ENCODE results near the gene MGAT4C.
"Not testable (repeated sequence)": the region's sequence is repeated elsewhere in the genome, so short reads cannot be mapped to it uniquely, and the experiment has no call there.

Gene MGAT4C

DNA sequence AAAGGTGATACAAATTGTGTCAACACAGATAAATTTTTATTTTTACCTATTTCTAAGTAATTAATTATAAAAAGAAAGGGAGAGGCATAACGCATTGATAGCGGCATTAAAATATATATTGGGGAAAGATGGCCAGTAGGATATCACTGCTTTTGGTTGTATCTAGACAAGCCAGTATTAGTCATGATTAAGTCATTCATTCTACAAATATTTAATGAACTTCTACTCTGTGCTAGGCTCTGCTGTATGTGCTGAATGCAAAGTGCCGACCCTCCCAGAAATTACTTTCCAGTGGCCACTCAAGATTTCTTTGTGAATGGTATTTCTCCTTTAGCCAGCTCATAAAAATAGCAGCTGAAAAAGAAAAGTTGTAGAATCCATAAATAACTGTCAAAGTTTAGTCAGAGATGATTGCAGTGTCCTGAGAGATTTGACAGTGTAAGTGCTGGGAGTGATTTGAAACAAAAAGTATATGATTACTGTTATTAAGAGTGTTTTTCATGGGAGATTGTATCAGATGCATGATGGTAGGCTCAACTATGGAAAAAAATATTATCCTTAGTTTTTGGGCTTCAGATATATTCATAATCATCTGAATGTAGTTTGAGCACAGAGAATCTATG lies 133.2 kb downstream of the MGAT4C start:
- no peak for DNase-seq

- DNase-seq, result no peak
These were observed 138.0 kb downstream of the MGAT4C start for GRCh38 chr12:86118161-86118560.

- no peak for DNase-seq
These were observed 138.5 kb downstream of the MGAT4C start for GRCh38 chr12:86117711-86118110.

DNA sequence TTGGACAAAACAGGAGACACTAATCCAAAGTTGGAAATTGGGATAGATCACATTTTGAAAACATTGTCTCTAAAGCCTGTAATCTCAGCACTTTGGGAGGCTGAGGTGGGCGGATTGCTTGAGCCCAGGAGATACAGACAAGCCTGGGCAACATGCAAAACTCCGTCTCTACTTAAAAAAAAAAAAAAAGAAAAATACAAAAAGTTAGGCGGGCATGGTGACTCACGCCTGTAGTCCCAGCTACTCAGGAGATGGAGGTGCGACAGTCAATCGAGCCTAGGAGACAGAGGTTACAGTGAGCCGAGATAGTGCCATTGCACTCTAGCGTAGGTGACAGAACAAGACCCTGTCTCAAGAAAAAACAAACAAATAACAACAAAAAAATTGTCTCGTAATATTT lies 152.1 kb downstream of the MGAT4C start:
- DNase-seq, result no peak

DNA sequence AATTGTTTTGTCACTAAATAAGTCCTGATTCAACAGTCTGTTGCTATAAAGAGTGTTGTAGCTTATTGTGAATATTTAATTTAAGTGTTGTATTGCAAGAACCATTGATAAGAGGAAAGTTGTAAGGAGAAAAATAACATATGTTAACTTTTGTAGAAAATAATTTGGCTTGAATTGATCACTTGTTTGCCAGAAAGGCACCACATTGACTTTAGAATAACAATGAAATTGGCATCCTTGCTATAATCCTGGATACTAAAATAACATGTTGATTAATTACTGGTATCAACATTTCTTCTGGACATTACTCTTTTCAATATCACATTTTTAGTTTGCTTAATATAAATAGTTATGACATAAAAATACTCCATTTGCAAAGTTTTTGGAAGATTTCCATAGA lies 159.0 kb downstream of the MGAT4C start:
- no peak for DNase-seq

- no peak for DNase-seq
These were observed 164.5 kb downstream of the MGAT4C start for GRCh38 chr12:86091681-86092080.

- no peak for DNase-seq
These were observed 174.3 kb downstream of the MGAT4C start for GRCh38 chr12:86081843-86082242.

- not testable (repeated sequence) for DNase-seq
These were observed 197.1 kb downstream of the MGAT4C start for GRCh38 chr12:86059052-86059451.

GRCh38 chr12:86057092-86057845 lies 198.9 kb downstream of the MGAT4C start:
- no peak for DNase-seq

DNA sequence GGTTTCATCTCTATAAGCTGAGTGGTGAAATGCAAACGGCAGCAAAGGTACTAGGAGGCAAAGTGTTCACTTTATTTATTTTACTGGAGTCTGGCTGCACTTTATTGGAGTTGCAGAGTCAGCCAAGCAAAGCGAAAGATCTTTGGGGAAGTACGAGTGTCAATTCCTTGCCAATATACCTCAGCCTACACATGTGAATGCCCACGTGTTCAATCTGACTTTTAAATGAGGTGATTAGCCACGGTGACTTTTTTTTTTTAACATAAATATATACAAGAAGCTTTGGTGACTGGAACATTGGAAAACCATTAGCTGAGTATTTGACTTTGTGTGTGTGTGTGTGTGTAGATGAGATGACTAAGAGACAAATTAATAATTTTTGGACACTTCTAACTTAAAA lies 203.3 kb downstream of the MGAT4C start:
- DNase-seq, result no peak

DNA sequence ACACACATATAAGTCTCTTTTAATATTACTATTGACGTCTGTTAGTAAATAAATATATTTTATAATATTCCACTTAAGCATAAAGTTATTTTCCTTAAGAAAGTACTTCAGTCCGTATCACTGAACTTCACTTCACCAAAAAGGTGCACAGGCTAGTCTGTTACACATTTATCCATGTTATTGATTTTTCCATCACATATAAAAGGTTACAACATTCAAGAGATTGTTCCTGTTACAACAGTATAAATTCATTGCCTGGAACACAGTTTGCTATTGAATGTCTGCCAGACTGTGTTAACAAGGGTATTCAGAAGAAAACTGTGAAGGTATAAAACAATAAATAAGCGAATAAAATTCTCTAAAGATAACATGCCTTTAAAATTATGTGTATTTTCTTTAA lies 206.2 kb downstream of the MGAT4C start:
- no peak for DNase-seq

GRCh38 chr12:86044396-86044795 lies 211.8 kb downstream of the MGAT4C start:
- DNase-seq, result no peak

DNA sequence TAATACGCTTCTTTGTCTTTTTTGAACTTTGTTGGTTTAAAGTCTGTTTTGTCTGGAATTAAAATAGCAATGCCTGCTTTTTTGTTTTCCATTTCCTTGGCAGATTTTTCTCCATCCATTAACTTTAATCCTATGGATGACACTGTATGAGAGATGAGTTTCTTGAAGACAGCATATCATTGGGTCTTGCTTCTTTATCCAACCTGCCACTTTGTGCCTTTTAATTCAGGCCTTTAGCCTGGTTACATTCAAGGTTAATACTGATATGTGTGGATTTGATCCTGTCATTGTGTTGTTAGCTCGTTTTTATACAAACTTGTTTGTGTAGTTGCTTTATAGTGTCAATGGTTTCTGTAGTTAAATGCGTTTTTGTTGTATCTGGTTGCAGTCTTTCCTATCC lies 214.1 kb downstream of the MGAT4C start:
- DNase-seq, result no peak

DNA sequence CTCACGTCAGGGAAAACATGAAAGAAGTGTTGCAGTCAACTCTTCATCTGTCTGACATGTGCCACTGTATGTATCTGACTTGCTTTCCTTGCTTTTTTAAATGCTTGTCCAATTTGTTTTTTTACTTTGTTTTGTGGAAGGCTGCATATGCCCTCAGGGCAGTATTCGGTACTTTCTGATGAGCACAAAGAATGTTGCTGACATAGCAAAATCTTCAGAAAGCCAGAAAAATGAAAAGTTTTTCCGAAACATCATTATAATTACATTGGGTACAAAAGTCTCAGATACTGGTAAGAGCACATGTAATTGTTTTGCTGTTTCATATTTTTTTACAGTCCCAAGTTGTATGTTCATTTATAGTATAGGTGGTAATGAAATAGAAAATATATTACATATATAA lies 237.8 kb downstream of the MGAT4C start:
- DNase-seq, result no peak

DNA sequence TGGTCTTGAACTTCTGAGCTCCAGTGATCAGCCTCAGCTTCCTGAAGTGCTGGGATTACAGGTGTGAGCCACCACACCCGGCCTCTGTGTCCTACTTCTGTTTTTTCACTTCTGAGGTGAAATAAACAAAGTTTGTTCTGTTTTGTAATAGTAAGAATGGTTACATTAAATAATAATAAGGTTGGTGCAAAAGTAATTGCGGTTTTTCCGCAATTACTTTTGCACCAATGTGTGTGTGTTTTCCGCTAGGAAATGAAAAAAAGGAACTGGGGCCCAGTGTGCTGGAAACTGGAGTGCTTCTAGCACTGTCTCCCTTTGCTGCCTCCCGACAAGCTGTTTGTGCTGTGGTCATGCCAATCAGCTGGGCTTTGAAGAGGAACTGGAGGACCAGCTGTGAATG lies 241.2 kb downstream of the MGAT4C start:
- no peak for DNase-seq

- no peak for DNase-seq
These were observed 249.5 kb downstream of the MGAT4C start for GRCh38 chr12:86006727-86007126.

GRCh38 chr12:85998074-85998473 lies 258.1 kb downstream of the MGAT4C start:
- no peak for DNase-seq

DNA sequence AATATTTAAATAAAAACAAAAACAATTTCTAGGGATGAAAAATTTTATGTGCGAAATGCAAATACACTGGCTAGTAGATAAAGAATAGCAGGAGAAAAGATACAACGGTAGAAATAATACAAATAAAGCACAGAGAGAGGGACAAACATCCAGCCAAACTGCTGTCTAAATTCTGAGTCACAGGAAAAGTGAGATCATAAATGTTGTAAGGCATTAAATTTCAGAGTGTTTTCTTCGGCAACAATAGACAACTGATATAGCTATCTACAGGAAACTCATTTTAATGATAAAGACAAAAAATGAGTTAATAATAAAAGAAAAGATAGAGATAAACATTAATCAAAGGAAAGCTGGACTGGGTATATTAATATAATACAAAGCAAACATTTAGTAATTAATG lies 259.9 kb downstream of the MGAT4C start:
- no peak for DNase-seq

GRCh38 chr12:85993746-85994145 lies 262.4 kb downstream of the MGAT4C start:
- DNase-seq, result no peak

- DNase-seq, result no peak
These were observed 270.2 kb downstream of the MGAT4C start for GRCh38 chr12:85985996-85986395.

DNA sequence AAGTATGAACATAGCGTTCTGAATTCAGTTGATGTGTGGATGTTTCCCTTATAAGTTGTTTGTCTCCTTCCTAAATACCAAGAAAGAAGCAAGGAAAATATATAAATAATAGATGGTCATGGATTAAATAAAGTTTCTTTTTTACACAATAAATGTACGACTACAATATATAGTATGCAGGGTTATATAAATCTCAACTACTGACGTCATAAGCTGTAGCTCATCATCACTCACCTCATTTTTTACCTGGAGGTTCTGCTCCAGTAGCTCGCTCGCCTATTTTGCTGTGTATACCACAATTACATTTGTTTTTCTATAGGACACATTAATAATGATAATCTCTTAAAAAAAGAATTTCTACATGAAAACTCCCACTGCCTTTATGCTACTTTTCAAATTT lies 272.6 kb downstream of the MGAT4C start:
- DNase-seq, result no peak

GRCh38 chr12:85979641-85980040 lies 276.6 kb downstream of the MGAT4C start:
- no peak for DNase-seq

- DNase-seq, result no peak
These were observed 280.5 kb downstream of the MGAT4C start for GRCh38 chr12:85975716-85976115.

- no peak for DNase-seq
These were observed 284.4 kb downstream of the MGAT4C start for GRCh38 chr12:85971800-85972199.

DNA sequence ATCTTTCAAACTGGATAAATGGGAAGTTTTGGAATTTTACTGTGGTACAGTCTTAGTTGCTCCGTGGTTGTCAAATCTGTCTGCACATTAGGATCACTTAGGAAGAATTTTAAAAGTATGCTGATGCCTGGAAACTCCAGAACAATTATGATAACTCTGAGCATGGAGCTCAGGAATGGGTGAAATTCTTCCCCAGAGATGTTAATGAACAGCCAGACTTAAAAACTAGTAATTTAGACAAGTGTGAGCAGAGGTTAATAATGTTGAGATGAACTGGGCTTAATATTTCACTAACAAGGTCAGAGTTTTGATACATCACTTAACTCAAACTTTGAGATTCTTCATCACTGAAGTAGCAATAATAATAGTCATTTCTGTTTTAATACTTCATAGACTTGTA lies 287.6 kb downstream of the MGAT4C start:
- DNase-seq, result no peak

Data from SHP77 (cell line).